IPS DF 19.7 (cell line): ENCODE measurements around the gene PLEKHA5.
"Not testable (repeated sequence)": the region's sequence is repeated elsewhere in the genome, so short reads cannot be mapped to it uniquely, and the experiment has no call there.

Experiments used
- DNase-seq: peaks from one replicate; pipeline ENCODE4 v3.0.0-alpha.2; 2013; ENCODE audit warnings: low read depth, low spot score

The PLEKHA5 gene, protein sequence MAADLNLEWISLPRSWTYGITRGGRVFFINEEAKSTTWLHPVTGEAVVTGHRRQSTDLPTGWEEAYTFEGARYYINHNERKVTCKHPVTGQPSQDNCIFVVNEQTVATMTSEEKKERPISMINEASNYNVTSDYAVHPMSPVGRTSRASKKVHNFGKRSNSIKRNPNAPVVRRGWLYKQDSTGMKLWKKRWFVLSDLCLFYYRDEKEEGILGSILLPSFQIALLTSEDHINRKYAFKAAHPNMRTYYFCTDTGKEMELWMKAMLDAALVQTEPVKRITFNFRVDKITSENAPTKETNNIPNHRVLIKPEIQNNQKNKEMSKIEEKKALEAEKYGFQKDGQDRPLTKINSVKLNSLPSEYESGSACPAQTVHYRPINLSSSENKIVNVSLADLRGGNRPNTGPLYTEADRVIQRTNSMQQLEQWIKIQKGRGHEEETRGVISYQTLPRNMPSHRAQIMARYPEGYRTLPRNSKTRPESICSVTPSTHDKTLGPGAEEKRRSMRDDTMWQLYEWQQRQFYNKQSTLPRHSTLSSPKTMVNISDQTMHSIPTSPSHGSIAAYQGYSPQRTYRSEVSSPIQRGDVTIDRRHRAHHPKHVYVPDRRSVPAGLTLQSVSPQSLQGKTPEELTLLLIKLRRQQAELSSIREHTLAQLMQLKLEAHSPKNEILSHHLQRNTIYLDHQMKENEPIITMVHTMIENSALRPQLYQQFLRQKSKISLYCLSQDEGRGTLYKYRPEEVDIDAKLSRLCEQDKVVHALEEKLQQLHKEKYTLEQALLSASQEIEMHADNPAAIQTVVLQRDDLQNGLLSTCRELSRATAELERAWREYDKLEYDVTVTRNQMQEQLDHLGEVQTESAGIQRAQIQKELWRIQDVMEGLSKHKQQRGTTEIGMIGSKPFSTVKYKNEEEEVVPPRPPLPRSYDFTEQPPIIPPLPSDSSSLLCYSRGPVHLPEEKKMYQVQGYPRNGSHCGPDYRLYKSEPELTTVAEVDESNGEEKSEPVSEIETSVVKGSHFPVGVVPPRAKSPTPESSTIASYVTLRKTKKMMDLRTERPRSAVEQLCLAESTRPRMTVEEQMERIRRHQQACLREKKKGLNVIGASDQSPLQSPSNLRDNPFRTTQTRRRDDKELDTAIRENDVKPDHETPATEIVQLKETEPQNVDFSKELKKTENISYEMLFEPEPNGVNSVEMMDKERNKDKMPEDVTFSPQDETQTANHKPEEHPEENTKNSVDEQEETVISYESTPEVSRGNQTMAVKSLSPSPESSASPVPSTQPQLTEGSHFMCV

GRCh38 chr12:19129486-19130223 is at the start of gene PLEKHA5:
TSS of gene PLEKHA5 (plus strand) at chr12:19129733. CDS start at chr12:19129800, 67 bp downstream.
- no peak for DNase-seq

DNA sequence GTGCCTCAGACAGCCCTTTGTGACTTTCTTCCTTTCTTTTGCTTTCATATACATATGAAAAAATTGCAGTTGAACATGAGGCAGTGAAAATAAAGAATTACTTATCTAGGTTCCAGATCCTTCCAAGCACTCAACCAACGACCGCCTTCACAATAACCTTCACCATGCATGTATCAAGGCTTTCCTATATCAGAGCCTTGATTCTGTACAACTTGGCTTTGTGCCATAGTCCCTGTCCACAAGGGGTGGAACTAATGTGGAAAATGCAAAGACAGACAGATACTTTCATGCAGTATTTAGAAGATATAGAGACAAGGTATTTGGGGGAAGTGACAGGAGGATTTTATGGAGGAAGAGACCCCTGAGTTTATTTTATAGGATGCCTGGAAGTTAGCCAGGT is 48.6 kb upstream of the PLEKHA5 start:
- no peak for DNase-seq

DNA sequence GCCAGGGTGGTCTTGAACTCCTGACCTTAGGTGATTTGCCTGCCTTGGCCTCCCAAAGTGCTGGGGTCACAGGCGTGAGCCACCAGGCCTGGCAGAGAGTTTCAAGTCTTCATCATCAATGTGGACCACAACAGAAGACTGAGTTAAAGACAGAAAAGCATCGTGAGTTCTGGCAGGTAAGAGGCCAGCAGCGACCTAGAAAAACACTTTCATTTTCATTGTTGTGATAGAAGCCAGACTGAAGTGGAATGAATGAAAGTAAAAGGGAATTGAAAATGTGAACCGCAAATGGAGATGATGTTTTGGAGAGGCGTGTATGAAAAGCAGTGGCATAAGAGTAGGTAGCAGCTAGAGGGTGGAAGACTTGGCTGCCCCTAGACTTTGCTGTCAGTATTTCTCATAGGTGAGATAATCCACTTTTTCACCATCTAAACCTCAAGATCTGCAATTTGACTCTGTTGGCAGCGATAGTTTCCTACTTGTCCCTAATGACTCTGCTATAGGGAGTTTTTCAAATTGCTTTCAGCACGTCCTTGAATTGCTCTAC is 47.1 kb upstream of the PLEKHA5 start:
- DNase-seq, result no peak

DNA sequence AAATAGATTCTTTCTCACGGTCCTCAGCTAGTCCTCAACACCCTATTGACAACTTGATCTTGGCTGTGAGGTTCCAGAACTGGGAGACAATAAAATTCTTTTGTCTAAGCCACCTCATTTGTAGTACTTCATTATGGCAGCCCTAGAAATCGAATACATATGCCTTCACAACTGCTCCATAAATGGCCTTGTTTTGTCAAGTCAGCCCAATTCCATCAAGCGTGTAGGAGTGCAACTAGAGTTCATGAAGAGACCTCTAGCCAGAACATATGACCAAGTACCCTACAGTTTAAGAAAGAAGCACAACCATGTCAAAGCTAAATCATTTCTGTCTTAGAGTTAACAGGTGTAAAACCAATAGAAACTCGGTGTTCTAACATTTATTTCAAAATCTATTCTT is 45.0 kb upstream of the PLEKHA5 start:
- no peak for DNase-seq

DNA sequence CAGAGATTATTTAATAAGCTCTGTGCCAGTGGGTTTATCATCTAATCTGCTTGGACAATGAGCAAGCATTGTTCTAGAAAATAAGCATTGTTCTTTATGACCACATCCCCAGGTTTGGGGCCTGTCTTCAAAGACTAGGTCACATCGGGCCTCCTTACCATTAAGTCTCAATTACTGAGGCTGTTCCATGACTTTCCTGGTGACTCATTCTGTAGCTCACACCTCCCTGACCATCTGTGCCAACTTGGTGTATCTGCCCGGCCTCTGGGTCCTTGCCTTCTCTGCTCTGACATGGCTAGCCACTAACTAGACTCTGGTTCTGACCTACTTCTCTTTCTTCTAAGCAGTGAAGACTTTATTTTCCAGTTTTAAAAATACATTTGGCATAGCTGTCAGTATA is 44.4 kb upstream of the PLEKHA5 start:
- DNase-seq, result no peak

GRCh38 chr12:19088606-19089005 is 40.9 kb upstream of the PLEKHA5 start:
- DNase-seq, result no peak

DNA sequence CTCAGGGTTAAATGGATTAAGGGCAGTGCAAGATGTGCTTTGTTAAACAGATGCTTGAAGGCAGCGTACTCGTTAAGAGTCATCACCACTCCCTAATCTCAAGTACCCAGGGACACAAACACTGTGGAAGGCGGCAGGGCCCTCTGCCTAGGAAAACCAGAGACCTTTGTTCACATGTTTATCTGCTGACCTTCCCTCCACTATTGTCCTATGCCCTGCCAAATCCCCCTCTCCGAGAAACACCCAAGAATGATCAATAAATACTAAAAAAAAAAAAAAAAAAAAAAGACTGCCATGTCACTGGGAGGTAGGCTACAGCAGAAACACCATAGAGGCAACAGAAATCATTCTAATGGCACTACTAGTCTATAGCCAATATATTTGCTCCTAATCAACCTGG is 37.1 kb upstream of the PLEKHA5 start:
- not testable (repeated sequence) for DNase-seq

DNA sequence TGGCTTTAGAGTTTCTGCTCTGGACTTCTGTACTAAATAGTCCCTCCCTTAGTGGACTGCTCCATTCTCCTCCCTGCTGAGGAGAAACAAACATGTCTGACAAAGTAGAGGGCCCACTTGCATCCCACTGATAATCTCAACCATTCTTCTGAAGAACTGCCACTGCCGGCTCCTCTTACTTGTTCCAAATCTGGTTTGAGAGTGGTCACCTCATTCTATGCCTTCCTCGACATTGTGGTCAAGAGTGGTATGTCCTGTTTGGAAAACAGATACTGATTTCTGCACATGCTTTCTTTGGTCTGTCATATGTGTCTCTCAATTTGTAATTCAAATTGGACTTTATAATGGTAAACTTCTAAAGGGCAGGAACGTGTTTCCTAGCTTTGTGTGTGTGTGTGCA is 36.3 kb upstream of the PLEKHA5 start:
- no peak for DNase-seq

DNA sequence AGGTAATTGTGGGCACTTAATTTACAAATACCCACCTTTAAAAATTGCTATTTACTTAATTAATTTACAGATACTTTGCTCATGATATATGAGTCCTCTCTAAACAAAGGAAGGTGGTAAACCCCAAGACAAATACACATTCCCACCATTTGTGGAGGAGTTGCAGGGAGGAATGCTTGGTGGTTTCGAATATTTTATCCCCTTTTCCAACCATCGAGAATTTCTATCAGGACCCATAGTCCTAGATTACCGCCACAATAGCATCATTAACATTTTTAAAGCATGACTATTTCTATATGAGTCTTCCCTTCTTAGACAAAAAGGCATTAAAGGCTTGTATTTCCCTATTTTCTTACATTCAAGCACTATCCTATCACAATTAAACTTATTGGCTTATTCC is 34.2 kb upstream of the PLEKHA5 start:
- DNase-seq, result no peak

DNA sequence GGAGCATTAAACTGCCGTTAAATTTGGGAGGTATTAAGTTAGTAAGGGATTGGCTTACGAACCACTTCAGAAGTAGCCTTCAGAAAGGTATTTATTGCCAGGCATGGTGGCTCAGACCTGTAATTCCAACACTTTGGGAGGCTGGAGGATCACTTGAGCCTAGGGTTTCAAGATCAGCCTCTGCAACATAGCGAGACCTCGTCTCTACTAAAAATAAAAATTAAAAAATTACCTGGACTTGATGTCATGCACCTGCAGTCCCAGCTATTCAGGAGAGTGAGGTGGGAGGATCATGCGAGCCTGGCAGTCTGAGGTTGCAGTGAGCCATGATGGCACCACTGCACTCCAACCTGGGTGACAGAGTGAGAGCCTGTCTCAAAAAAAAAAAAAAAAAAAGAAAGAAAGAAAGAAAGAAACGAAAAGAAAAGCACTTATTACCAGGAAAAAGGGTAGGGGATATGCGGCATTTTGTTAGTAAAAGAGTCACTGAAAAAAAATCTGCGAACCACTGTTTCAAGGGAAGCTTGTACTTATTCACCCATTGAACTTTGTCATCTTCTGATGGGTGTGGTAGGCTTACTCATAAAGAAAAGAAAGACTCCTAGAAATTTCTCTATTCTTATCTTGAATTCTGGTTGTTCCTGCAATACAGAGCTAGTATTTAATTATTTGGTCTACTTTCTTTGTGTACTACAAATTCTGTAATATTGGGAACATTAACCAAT is 33.6 kb upstream of the PLEKHA5 start:
- DNase-seq, result no peak

- DNase-seq, result no peak
Observed at GRCh38 chr12:19105463-19105862, 24.1 kb upstream of the PLEKHA5 start.

DNA sequence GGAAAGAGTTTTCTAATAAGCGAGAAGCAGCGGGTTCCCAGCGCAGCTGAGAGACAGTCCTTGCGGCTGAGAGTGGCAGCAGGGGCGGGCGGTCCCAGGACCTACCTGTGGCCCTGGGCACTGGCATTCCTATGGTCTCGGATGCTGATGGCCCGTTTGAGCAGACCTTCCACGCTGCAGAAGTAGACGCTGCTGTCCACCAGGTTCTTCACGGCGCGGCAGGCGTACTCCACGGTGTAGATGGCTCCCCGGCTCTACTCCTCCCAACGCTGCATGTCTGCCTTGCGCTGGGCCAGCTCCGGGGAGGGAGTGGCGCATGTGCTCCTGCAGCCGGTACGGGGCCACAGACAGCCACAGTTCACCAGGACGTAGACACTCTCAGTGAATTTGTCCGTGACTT is 21.8 kb upstream of the PLEKHA5 start:
- no peak for DNase-seq

- DNase-seq, result no peak
Observed at GRCh38 chr12:19110221-19110940, 19.2 kb upstream of the PLEKHA5 start.

- DNase-seq, result no peak
Observed at GRCh38 chr12:19113464-19113863, 16.1 kb upstream of the PLEKHA5 start.

- no peak for DNase-seq
Observed at GRCh38 chr12:19115285-19115684, 14.2 kb upstream of the PLEKHA5 start.

- no peak for DNase-seq
Observed at GRCh38 chr12:19119440-19119839, 10.1 kb upstream of the PLEKHA5 start.

- no peak for DNase-seq
Observed at GRCh38 chr12:19120795-19121194, 8.7 kb upstream of the PLEKHA5 start.

- no peak for DNase-seq
Observed at GRCh38 chr12:19121449-19122018, 8.0 kb upstream of the PLEKHA5 start.

- no peak for DNase-seq
Observed at GRCh38 chr12:19125325-19125724, 4.2 kb upstream of the PLEKHA5 start.
